Cortex of kidney (tissue), 1 donor: ENCODE data around the gene KCND2.
"Not testable (repeated sequence)": the region's sequence is repeated elsewhere in the genome, so short reads cannot be mapped to it uniquely, and the experiment has no call there.

ENCODE experiments used
- DNase-seq: peaks from one replicate; lab custom pipeline; 2025; lab: John Stamatoyannopoulos, UW

KCND2 gene

GRCh38 chr7:120502132-120502531, 229.2 kb downstream of the KCND2 start:
- DNase-seq, result no peak

GRCh38 chr7:120502825-120503224, 229.8 kb downstream of the KCND2 start:
- no peak for DNase-seq

GRCh38 chr7:120504386-120504785, 231.4 kb downstream of the KCND2 start:
- DNase-seq, result no peak

DNA sequence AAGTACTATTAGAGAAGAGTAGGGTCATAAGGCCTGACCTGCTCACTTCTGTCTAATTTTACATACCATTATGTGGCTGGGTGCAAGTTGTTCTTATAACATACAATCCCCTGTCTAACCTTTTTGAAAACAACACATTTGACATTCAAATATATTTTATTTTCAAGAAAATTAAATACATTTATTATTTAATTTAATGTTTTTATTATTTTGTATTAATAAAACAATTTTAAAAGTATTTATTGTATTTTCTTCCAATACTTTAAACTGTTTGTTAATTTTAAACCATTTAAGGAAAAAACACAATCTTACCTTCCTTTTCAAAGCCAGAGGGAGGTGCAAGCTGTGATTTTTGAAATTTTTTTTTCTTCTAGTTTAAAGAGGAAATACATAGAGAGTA, 232.8 kb downstream of the KCND2 start:
- no peak for DNase-seq

DNA sequence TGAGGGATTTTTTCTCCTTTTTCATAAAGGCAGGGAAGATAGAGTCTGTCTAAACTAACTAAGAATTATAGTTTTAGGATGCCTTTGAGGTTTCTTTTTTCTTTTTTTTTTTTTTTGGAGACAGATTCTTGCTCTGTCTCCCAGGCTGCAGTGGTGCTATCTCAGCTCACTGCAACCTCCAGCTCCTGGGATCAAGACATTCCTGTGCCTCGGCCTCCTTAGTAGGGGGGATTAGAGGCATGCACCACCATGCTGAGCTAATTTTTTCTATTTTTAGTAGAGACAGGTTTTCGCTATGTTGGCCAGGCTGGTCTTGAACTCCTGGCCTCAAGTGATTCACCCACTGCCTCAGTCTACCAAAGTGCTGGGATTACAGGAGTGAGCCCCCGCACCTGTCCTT, 239.7 kb downstream of the KCND2 start:
- DNase-seq, result no peak

GRCh38 chr7:120519224-120519623, 246.2 kb downstream of the KCND2 start:
- DNase-seq, result no peak

DNA sequence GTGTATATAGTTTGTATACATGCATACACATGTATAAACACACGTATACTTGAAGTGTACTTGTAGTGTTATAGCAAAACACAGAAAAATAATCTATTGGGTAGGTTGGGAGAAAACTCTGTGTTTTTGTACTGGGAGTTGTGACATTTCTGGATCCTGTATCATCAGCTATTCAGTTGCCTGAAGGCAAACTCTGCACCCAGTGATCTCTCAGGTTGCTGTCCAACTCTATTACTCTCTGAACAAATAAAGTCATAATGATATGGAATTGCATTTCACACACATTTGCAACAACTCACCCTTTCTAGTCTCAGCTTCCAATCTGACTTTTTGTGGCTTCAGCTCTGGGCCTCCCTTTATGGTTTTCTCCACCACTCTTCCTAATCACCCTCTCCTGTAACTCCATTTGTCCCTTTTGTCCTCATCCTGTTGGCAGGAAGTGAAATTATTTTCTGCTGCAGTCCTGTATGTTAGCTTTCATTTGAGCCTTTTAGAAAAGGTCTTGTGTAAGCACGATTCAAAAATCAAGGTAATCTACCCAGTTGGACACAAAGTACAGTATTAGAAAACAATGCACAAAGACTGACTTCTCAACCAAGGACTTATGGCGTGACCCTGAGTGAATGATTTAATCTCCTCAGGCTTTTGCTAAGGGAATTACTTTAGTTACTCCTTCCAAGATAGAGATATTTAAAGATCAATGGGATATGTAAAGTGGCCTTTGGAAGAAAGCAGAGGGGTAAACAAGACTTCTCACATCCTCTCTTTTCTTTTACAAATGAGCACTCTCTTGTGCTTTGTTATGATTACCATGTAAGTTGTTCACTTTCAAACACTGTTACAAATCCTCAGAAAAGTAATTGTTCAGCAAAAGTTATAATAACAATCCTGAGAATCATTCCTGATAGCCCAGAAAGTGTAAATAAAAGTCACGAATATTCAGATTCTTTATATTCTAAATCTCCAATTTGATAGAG, 249.1 kb downstream of the KCND2 start:
- DNase-seq, result no peak

GRCh38 chr7:120523985-120524384, 251.0 kb downstream of the KCND2 start:
- DNase-seq, result no peak

DNA sequence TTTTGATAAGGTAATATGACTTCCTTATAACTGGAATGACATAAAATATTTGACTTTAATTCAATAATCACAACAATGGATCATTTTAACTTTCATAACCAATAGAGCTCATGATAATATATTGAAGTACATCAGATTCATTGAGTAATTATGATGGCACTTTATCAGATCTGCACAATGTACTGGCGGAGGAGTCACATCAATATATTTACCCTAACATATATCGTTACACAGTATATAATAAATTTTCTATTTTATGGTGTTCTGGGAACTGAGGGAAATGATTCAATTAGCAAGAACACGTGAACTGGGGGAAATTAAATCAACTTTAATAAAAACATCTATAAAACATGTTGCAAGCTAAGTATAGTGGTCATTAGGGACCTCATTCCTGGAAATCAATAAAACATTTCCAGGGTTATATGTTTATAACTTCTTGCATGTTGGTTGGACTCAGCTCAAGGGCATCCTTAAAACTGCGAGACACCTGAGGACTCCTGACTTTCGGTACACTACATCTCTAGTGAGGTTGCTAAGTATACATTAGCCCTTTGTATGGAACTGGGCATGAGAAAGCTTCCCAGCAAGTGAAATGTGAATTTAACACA, 254.0 kb downstream of the KCND2 start:
- no peak for DNase-seq

- no peak for DNase-seq
Measured at GRCh38 chr7:120529736-120530135, 256.8 kb downstream of the KCND2 start.

- no peak for DNase-seq
Measured at GRCh38 chr7:120538335-120538734, 265.4 kb downstream of the KCND2 start.

- no peak for DNase-seq
Measured at GRCh38 chr7:120539321-120539720, 266.3 kb downstream of the KCND2 start.

DNA sequence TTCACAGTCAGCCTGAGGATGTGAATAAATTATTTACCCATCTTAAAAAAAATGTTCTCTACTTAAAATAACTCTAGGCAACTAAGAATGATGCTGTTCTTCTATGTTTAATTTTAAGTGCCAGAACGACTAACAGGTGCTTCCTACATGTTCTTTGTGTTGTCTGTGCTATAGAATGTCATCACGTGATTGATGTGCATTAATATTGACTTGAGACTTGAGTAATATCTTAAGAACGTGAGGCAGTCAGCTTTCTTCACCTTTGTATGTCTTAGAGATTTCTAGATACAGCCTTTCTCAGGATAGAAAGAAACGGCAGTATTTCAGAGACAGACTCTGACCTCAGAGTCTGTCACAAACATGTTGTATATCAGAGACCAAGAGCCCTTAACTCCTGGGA, 274.6 kb downstream of the KCND2 start:
- DNase-seq, result no peak

DNA sequence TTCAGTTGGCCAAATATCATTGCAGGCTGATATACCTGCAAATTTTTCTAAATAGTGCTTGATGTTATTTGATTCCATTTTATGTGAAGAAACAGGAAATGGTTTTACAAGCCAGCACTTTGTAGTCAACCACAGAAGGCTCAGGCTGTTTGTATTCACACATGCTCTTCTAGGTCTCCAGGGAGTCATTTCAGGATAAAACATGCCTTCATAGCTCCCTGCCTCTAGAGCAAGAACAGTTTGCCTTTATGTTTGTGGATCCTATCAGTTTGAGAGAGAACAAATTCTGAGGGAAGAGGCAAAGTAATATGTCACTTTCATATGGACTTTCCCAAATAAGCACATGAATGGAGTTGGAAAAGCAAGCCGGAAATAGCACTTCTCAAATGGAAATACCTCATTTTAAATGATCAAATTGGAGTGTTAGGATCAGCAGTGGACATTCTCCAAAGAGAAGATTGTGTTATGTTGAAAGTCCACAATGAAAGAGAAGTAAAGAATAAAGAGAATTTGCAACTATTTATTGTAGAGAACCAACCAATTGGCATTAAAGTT, 277.6 kb downstream of the KCND2 start:
- DNase-seq, result no peak

DNA sequence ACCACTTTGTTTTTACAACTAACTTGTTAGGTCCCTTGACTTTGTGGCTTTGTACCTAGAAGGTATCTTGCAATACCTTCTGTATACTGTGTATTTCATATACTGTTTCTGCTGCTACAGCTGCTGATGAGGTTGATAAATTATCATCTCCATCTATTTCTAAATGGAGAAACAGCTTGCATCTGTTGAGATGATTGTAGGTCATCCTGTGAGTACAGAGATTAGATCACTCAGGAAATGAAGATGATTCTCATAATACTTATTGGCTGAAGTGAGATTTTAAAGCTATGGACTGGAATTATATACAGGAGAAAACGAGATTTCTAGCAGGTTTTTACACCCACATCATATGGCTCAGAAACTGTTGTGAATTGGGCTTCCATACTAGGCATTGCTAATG, 280.5 kb downstream of the KCND2 start:
- DNase-seq, result no peak

GRCh38 chr7:120554960-120555571, 282.1 kb downstream of the KCND2 start:
- DNase-seq, result no peak

GRCh38 chr7:120564145-120564544, 291.2 kb downstream of the KCND2 start:
- DNase-seq, result no peak

- DNase-seq, result no peak
Measured at GRCh38 chr7:120567204-120567603, 294.2 kb downstream of the KCND2 start.

GRCh38 chr7:120578657-120579056, 305.7 kb downstream of the KCND2 start:
- not testable (repeated sequence) for DNase-seq

DNA sequence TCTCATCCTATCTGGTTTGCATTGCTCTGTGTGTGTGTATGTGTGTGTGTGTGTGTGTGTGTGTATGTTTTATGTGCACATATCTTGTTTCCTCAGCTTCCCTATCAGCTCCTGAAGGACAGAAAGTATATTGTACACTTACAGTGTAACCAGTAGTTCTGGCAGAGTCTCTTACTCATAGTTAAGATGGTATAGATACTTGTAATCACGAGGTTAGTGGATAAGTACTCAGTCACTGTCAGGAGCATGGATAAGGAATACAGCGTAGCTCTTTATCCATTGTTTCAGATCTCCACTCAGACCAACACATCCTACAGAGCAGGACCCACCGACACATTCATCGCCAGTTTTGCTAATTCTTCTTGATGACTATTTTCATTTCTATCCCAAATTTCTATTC, 309.9 kb downstream of the KCND2 start:
- DNase-seq, result no peak

- DNase-seq, result no peak
Measured at GRCh38 chr7:120583899-120584586, 311.1 kb downstream of the KCND2 start.

- no peak for DNase-seq
Measured at GRCh38 chr7:120586571-120586970, 313.6 kb downstream of the KCND2 start.
